HG03095 (cell line): Measurements from ENCODE around the gene KRCC1.
"Not testable (repeated sequence)": the region's sequence is repeated elsewhere in the genome, so short reads cannot be mapped to it uniquely, and the experiment has no call there.

Experiments
- ATAC-seq: cut with Tn5 transposase; IDR thresholded peaks from one replicate; pipeline ENCODE4 v1.9.1; 2021; ENCODE audit warnings: moderate library complexity; ENCODE audit not compliant: unreplicated experiment

Gene KRCC1

DNA sequence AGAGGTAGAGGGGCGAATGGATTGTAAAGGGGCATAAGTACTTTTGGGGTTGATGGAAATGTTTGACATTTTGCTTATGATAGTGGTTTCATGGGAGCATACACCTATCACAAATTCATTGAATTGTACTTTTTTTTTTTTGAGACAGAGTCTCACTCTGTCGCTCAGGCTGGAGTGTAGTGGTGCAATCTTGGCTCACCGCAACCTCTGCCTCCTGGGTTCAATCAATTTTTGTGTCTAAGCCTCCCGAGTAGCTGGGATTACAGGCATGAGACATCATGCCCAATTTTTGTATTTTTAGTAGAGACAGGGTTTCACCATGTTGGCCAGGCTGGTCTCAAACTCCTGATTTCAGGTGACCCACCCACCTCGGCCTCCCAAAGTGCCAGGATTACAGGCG lies 10.0 kb downstream of the KRCC1 start:
- not testable (repeated sequence) for ATAC-seq

DNA sequence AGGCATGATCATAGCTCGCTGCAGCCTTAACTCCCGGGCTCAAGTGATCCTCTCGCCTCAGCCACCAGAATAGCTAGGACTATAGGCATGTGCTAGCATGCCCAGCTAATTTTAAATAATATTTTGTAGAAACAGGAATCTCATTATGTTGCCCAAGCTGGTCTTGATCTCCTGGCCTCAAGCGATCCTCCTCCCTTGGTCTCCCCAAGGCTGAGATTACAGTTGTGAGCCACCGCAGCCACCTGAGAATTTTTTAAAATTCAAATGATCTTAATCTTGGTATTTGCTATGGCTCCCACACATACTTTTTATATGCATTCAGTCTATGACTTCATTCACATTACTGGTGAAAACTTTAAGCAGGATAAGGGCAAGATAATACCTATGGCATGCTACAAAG lies 13.1 kb downstream of the KRCC1 start:
- no peak for ATAC-seq

DNA sequence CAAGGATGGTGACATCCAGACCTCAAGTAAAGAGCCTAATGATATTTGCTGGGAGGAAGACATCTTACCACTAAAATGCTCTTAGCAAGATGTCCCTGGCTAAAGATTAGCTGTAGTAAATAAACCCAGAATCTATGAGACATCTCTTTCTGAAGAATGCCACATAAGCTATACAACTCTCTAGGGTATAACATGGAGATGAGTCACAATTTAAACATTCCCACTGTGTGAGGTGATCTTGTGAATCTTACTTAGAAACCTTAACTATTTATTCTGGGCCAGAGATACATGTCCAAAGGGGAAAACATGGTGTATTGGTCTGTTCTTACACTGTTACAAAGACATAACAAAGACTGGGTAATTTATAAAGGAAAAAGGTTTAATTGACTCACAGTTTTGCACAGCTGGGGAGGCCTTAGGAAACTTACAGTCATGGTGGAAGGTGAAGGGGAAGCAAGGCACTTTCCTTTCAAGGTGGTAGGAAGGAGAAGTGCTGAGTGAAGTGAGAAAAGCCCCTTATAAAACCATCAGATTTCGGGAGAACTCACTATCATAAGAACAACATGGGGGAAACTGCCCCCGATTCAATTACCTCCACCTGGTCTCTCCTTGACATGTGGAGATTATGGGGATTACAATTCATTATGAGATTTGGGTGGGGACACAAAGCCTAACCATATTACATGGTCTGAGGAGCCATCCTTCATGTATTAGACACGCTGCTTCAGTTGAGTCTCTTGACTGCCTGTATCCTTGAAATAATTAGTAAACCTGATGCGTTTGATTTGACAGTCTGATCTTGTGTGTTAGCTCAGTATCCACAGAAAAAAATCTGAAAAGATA lies 17.1 kb downstream of the KRCC1 start:
- ATAC-seq, result no peak

DNA sequence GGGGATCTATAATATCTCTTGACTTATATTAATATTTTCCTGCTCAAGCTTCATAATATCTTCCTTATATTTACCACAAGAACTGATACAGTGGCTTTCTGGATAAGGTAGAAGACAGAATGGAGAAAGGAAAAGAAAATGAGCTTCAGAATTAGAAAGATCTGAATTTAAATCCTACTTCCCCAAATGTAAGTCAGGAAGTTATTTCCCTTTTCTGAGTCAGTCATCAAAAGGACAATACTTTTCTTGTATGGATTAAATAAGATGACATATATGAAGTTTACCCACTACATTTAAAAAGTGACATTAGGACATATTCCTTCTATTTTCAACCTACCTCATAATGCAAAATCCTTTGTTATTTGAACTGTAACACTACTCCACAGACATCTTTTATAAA lies 19.0 kb downstream of the KRCC1 start:
- ATAC-seq, result no peak

DNA sequence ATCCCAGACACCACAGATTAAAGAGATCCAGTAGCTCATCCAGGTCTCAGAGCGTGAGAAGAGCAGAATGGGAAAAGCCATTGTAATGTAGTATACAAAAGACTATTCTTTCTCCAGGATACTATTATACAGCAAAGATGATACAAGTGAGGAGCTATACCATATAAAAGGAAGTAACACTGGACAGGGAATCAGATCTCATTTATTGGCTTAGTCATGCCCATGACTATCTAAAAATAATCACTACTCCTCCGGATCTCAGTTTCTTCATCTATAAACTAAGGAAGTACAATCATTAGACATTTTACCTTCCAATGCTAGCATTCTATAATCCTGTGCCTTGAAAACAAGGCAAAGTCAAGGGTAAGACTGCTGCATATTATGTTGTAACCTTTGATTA lies 19.4 kb downstream of the KRCC1 start:
- ATAC-seq, result no peak

DNA sequence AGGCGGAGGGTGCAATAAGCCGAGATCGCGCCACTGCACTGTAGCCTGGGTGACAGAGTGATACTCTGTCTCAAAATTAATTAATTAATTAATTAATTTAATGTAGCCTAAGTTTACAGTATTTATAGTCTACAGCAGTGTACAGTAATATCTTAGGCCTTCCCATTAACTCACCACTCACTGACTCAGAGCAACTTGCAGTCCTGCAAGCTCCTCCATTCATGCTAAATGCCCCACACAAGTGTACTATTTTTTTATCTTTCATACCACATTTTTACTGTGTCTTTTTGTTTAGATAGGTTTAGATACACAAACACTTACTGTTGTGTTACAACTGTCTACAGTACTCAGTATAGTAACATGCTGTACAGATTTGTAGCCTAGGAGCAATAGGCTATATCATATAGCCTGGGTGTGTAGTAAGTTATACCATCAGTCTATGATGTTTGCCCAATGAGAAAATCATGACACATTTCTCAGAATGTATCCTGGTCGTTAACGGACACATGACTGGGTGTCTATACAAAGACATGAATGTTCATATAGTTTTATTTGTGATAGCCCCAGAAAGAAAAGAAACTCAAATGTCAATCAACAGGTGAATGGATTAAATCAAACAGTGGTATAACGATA lies 23.4 kb downstream of the KRCC1 start:
- no peak for ATAC-seq

DNA sequence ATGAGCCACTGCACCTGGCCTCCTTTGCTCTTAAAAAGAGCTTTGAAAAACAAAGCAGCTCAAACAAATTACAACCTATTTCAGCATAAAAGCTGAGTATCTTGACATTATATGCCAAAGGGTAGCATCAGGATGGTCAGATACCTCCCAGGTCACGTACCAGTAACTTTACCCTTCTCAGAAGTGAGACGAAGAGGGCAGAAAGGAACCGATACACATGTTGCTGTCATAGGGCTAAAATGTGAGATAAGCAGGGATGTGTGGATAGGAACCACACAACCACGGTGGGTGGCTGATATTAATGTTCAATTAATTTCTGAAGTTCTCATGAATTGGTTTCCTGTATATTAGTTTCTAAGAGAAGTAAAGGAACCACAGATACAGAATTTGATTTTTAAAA lies 26.7 kb downstream of the KRCC1 start:
- ATAC-seq, result no peak

DNA sequence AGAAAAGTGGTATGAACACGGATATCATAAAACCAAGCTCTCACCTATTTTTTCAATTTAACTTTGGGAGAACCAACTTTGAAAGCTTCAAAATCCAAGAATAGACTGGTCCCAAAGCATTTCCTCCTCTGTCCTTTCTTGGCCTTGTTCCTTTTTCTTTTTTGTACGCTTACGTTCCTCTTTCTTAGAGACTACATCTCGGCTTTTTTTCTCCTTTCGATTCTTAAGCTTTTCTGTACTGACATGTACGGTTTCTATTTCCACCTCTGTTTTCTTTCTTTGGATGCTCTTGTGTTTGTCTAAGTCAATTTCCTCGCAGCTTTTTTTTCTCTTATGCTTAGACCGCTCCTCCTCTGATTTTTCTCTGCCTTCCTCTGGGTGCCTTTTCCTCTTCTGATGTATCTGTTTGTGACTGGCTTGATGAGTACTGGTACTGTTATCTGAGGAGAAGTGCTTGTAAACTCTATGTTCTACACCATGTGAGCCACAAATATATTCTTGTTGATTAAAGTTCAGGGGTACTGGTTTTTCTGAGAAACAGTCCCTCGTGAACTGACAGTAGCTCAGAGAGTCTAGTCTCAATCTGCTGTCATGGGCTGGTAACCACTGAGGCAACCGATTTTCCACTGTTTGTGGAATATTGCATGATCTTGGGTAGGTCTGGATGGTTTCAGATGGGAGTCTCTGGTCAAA lies 27.7 kb downstream of the KRCC1 start:
- ATAC-seq, result peak; percentile 52

DNA sequence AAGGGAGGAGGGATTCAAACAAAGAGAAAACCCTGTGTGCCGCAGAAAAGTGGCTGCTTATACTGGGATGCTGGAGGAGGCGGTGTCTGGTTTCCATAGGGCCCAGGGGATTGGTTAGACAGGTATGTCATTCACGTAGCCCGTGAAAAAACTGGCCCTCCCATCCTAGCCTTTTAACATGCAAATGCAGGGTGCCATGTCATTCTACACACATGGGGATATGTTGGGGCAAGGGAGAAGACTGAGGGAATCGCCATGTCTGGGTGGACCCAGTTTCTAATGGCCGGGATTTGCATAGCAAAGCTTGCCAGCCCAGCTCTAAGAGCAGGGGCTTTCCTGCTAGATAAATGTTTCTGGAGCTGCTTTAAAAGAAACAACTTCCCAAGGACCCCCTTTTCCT lies 31.1 kb downstream of the KRCC1 start:
- ATAC-seq, result no peak

DNA sequence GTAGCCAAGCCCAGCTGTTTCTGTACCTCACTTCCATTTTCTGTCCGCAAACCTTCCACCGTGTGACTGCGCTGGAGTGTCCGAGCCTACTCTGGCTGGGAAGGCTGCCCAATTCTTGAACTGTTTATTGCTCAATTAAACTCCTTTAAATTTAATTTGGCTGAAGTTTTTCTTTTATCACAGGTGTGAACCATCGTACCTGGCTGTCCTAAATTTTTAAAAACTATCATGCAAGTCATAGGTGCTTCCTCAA lies 33.0 kb downstream of the KRCC1 start:
- ATAC-seq, result no peak

DNA sequence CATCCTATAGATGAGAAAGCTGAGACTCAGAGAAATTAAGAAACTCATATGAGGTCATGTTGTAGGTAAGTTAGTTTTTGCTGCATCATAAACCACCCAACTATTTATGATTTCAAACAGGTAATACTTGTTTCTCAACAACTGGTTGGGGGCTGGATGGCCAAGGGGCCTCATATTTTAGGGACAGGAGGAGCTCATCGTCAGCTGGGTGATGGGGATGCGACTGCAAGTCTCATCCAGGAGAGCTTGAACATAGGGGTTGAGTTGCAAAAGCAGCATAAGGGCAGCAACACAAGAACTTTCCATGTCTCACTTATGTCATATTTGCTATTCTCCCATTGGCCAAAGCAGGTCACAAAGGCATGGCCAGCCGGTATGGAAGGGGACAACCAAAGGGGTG lies 35.6 kb downstream of the KRCC1 start:
- ATAC-seq, result no peak

DNA sequence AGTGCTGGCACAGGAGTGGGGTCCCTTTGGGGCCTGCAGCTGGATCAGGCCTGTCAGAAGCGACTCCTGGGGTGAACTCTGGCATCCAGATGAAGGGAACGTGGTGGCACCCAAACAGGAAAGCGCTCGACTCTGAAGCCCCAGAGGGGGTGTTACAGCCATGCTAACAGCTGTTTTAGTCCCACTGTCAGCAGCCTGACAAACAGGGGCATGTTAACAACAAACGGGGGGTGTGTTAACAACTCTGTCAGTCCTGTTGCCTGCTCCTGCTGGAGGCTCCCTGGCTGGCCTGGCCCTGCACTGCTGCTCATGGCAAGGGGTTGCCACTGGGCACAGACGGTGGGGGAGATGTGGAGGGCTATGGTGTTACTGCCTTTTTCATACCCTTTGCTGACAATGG lies 36.7 kb downstream of the KRCC1 start:
- ATAC-seq, result no peak

DNA sequence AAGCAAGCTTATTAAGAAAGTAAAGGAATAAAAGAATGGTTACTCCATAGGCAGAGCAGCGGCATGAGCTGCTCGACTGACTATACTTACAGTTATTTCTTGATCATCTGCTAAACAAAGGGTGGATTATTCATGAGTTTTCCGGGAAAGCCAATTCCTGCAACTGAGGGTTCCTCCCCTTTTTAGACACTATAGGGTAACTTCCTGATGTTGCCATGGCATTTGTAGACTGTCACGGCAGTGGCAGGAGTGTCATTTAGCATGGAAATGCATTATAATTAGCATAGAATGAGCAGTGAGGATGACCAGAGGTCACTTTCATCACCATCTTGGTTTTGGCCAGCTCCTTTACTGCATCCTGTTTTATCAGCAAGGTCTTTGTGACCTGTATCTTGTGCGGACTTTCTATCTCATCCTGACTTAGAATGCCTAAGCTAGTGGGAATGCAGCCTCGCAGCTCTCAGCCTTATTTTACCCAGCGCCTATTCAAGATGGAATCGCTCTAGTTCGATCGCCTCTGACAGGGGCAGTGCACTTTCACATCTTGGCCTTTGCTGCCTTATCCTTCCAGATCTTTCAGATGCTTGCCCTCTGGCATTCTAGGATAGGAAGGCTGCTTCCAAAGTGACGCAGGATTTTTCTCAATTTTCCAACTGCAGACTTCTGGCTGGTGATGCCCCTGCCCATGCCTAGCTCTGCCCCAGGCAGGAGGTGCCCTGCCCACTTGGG lies 37.3 kb downstream of the KRCC1 start:
- not testable (repeated sequence) for ATAC-seq

DNA sequence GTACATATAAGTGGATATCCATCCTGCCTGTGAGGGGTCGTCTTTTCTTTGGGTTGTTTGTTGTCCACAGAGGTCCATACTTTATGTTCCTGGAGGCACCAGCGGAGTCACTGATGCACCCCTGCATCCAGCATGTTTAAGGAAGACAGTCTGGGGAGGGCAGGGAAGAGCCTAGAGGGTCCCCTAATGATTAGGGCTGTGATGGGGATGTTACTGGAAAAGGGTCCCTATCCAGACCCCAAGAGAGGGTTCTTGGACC lies 37.9 kb downstream of the KRCC1 start:
- not testable (repeated sequence) for ATAC-seq

DNA sequence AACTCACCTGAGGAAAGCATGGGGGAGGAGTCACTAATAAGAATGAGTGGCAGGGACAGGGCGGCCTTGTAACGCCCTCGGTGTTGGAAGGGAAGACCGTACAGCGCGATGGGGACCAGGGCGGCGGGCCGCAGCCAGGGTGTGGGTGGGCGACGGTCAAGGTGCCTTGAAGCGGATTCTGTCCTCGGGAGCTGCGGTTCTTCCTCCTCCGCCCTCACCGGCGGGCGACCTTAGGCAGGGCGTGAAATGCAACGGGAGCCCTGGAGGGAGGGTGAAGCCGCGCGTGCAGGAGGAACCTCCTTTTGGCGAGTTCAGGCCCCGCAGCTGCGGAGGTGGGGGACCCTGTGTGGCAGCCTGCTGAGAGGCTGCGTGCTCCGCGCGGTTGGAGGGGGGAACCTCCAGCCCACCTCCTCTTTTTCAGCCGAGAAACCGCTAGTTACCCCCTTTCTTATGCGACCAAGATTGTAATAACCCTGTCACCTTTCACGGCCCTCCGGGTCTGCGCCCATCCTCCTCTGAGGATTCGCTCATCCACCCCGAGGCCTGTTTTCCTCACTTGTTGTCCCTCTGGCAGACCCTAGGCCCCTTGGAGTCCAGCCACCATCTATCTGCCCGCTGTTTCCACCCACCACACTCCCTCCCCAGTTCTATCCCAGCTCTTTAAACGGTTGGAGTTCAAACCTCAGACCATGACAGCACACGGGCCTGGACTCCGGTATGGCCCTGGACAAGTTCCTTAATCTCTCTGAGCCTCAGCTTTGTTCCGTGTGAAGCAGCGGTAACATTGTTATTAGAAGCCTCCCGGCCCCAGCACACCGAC lies 38.4 kb downstream of the KRCC1 start:
- peak; percentile 64 for ATAC-seq

DNA sequence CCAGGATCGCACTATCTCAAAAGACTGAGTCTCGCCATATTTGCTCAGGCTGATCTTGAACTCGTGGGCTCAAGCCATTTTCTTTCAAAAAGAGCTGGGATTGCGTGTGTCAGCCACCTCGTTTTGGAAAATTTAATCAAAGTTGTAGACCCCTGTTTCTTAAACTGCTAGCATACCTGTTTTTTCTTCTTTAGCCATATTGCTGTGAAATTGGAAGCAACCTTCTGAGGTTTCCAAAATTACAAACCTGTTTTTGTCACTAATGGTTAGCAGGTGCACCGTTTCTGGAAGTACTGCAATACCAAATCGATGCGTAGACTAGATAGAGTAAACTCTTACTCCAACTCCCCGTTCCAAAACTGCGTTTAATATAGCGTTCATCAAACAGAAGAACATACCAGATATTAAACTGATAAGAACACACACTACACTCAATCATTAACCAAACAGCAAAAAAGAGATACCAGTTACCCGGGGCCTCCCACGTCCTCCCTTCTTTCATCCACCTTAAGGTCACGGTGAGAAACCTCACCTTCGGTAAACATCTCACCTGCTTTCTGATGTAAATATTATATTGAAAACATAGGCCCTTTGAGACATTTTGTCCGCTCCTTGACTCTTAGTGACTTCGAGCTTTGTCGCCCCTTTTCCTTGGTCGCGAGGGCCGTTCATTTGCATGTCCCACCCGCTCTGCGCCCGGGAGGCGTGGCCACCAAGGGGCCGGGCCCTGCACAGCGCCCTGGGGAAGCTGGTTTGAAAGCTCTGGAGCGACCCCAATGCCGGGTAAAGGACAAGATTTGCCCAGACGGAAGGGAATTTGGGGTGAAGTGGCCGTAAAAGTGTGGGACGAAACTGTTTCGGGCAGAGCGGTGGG lies 39.3 kb downstream of the KRCC1 start, which contains the start of gene RNU2-63P:
Gene RNU2-63P (minus strand): TSS at position 462 of the 874 bp plus-strand sequence.
- ATAC-seq, result peak; percentile 81

DNA sequence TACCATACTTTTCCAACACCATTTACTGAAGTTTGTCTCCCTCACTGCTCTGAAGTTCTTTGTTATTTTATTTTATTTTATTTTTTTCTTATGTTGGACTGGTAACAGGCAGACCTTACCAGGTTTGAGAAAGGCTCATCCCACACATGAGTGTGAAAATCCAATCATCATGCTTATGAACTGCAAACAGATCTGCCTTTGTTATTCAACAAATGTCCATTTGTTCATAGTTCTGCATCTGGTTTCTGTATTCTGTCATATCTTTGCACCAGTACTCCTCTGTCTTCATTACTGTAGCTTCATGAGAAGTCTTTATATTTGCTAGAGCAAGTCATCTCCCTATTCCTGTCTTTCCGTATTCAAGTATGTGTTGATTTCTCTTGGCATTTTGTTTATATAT lies 44.6 kb downstream of the KRCC1 start:
- no peak for ATAC-seq

DNA sequence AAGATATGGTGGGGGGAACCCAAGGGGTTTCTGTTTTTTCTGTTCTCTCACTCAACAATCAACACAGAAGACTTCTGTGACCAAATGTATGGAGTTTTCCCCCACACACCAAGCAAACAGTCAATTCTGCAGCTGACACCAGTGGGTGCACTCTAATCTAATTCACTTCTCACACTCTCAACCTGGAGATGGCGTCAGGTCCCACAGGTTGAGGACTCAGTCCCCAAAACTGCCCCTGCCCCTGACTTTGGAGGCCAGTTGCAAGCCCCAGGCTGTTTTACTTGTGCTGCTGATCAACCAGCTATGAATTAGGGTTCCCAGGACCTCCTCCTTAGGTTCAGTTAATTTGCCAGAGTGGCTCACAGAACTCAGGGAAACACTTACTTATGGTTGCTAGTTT lies 45.4 kb downstream of the KRCC1 start:
- ATAC-seq, result no peak

DNA sequence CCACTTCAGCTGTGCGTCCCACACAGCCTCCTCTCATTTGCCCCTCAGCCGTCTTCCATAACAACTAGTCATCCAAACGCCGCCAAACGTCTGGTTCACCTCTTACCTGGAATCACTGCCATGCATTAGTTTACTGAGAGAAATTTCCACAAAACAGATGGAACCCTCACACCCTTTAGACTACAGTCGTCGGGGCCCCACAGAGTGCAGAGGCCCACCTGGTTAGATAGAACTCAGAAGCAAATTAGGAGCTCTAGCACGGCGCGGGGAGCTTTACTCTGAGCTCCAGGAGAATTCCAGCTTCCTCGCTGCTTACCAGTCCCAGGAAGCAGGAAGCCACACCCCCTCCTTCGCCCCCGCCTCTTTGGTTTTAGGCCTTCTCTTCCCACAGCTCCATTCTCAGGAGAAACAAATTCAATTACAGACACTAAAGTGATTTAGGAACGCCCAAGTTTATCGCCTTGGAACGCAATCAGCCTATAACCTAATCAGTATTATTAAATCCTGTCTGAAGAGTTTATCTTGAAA lies 48.6 kb downstream of the KRCC1 start:
- no peak for ATAC-seq

DNA sequence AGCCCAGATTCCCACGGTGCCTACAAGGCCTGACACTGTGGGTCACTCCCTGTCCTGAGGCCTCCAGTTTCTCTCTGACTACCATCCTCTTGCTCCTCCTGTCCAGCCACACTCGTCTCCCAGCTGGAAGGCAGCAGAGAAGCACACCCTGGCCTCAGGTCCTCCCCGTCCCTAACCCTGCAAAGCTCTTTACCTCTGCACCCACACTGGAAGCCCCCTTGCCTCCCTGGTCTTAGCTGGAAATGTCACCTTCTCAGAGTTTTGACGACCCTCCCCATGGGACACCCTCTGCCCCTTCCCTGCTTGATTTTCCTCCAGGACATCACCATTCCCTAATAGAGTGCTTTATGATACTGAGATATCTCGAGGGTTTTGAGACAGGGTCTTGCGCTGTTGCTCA lies 49.8 kb downstream of the KRCC1 start:
- no peak for ATAC-seq
